ENCODE measurements around the gene MMP24OS. TPM values are rescaled to one million over a fixed set of nuclear protein-coding genes. Genes with fewer than 3 reads are reported as not detected.

Gene MMP24OS
- total and polyA plus RNA-seq, 2 of the 4 experiments (the other 2 are of a cell fraction), result 5.9 to 64.9 TPM

- BruUV-seq (replicated peaks), result no TSS peak
- Histone ChIP-seq H3K4ac (ENCODE audit: low read depth, low read length) (no peak overlapping the region), H4K20me1 (ENCODE audit: insufficient read depth, low read length) (no peaks in the 10 kb centered on the region), H3K27me3 (ENCODE audit: control insufficient read depth, insufficient read depth, low read length) (peaks cover 2% of the 10 kb centered on the region), H2BK20ac (ENCODE audit: low read depth, low read length) (no peak overlapping the region), H3K9me3 (ENCODE audit: control insufficient read depth, insufficient read depth, low read length) (no peaks in the 10 kb centered on the region), H2AK9ac (replicated peaks; ENCODE audit: low read depth, low read length, poor library complexity) (no peak overlapping the region), H3K18ac (ENCODE audit: low read depth, low read length) (no peak overlapping the region), H3K79me1 (ENCODE audit: low read depth in 1 of 2, low read length in 2 of 2) (no peaks in the 10 kb centered on the region), H2BK120ac (ENCODE audit: low read depth, low read length) (no peak overlapping the region), H4K91ac (ENCODE audit: insufficient read depth, low read depth, low read length) (no peak overlapping the region), H3K9ac (ENCODE audit: low read depth, low read length) (no peak overlapping the region), H3K4me2 (ENCODE audit: low read depth, low read length) (no peak overlapping the region), H4K5ac (ENCODE audit: low read depth, low read length) (no peak overlapping the region), H3K4me1 (ENCODE audit: control insufficient read depth, insufficient read depth, low read length) (peaks cover 1% of the 10 kb centered on the region; the same call in 1 of the 2 replicates), H2BK5ac (ENCODE audit: low read depth, low read length, poor library complexity, severe bottlenecking) (no peak overlapping the region), H3K14ac (replicated peaks; ENCODE audit: low read depth, low read length) (no peak overlapping the region), H2AFZ (replicated peaks; ENCODE audit: low read length, poor library complexity) (no peak overlapping the region), H3K23ac (ENCODE audit: low read depth, low read length) (no peak overlapping the region), H3K36me3 (ENCODE audit: control insufficient read depth, insufficient read depth, low read length) (no peaks in the 10 kb centered on the region), H3K4me3 (ENCODE audit: insufficient read depth, low read depth, low read length) (no peak overlapping the region), H3K27ac (ENCODE audit: insufficient read depth, low read length) (no peak overlapping the region), H2AK5ac (ENCODE audit: low read depth, low read length) (no peak overlapping the region), H3K9me1 (ENCODE audit: insufficient read depth, low read length) (no peaks in the 10 kb centered on the region; the same call in 1 of the 2 replicates), H4K8ac (ENCODE audit: low read depth in 2 of 2, low read length in 2 of 2) (no peak overlapping the region), H3K56ac (ENCODE audit: extremely low read depth, insufficient read depth, low read length) (no peak overlapping the region), H2BK15ac (ENCODE audit: low read depth, low read length) (no peak overlapping the region)
- 92% methylated on average over 2 of the region's 7 CpGs; no CpG with 5 or more reads in 1 of the 2 experiments for WGBS, 2 experiments (ENCODE audit: extremely low coverage in 2 of 2, insufficient read length in 1 of 2)
- CTCF ChIA-PET, result no interaction called here
- in situ Hi-C loops (cut with MboI; ENCODE audit: low sequenced_read_pairs) (no loop called here), dilution Hi-C loops (cut with HindIII; ENCODE audit: low sequenced_read_pairs, unreplicated experiment) (no loop called here), intact Hi-C loops (cut with micrococcal nuclease) (no loop called here)
- POLR2A ChIA-PET (ENCODE audit: unreplicated experiment), result no interaction called here
- ATAC-seq (ENCODE audit: low read depth) (no peak), DNase-seq (no peak)
- TF ChIP-seq, protein P1, sequence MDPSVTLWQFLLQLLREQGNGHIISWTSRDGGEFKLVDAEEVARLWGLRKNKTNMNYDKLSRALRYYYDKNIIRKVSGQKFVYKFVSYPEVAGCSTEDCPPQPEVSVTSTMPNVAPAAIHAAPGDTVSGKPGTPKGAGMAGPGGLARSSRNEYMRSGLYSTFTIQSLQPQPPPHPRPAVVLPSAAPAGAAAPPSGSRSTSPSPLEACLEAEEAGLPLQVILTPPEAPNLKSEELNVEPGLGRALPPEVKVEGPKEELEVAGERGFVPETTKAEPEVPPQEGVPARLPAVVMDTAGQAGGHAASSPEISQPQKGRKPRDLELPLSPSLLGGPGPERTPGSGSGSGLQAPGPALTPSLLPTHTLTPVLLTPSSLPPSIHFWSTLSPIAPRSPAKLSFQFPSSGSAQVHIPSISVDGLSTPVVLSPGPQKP (IDR thresholded peaks at IDR 0.05; ENCODE audit: borderline replicate concordance, low read depth, low read length), result no peak
- TF ChIP-seq, protein P2, sequence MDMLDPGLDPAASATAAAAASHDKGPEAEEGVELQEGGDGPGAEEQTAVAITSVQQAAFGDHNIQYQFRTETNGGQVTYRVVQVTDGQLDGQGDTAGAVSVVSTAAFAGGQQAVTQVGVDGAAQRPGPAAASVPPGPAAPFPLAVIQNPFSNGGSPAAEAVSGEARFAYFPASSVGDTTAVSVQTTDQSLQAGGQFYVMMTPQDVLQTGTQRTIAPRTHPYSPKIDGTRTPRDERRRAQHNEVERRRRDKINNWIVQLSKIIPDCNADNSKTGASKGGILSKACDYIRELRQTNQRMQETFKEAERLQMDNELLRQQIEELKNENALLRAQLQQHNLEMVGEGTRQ (IDR thresholded peaks at IDR 0.05; ENCODE audit: low read depth, low read length), result no peak
- no peak for TF ChIP-seq NFE2L2 (IDR thresholded peaks at IDR 0.05; ENCODE audit: low read depth, low read length)
- no peak for TF ChIP-seq MXI1 (IDR thresholded peaks at IDR 0.05; ENCODE audit: borderline replicate concordance, low read depth, low read length)
- TF ChIP-seq, protein P3, sequence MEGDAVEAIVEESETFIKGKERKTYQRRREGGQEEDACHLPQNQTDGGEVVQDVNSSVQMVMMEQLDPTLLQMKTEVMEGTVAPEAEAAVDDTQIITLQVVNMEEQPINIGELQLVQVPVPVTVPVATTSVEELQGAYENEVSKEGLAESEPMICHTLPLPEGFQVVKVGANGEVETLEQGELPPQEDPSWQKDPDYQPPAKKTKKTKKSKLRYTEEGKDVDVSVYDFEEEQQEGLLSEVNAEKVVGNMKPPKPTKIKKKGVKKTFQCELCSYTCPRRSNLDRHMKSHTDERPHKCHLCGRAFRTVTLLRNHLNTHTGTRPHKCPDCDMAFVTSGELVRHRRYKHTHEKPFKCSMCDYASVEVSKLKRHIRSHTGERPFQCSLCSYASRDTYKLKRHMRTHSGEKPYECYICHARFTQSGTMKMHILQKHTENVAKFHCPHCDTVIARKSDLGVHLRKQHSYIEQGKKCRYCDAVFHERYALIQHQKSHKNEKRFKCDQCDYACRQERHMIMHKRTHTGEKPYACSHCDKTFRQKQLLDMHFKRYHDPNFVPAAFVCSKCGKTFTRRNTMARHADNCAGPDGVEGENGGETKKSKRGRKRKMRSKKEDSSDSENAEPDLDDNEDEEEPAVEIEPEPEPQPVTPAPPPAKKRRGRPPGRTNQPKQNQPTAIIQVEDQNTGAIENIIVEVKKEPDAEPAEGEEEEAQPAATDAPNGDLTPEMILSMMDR (conservative IDR thresholded peaks at IDR 0.05; ENCODE audit: low read depth, low read length), result no peak
- no peak for TF ChIP-seq BHLHE40 (IDR thresholded peaks at IDR 0.05; ENCODE audit: low read depth, low read length)
- TF ChIP-seq SMC3 (IDR thresholded peaks at IDR 0.05; ENCODE audit: low read depth, low read length), result no peak
- TF ChIP-seq CEBPB (IDR thresholded peaks at IDR 0.05; ENCODE audit: low read depth, low read length), result no peak
- TF ChIP-seq POLR2A (IDR thresholded peaks at IDR 0.05; ENCODE audit: low read depth, low read length), result no peak
- TF ChIP-seq FOS (IDR thresholded peaks at IDR 0.05; ENCODE audit: low read depth, low read length), result no peak
- TF ChIP-seq RCOR1 (IDR thresholded peaks at IDR 0.05; ENCODE audit: insufficient replicate concordance, low read length), result no peak
- no peak for TF ChIP-seq RAD21 (IDR thresholded peaks at IDR 0.05; ENCODE audit: low read length)
- TF ChIP-seq RFX5 (IDR thresholded peaks at IDR 0.05; ENCODE audit: low read depth, low read length), result no peak
- no peak for TF ChIP-seq MAZ (IDR thresholded peaks at IDR 0.05; ENCODE audit: borderline replicate concordance, low read depth, low read length)
- no peak for TF ChIP-seq MAFK (IDR thresholded peaks at IDR 0.05; ENCODE audit: low read depth, low read length)
- no peak for TF ChIP-seq CHD1 (IDR thresholded peaks at IDR 0.05; ENCODE audit: low read depth, low read length)
These were observed 13.0 kb upstream of the MMP24OS start for GRCh38 chr20:35290887-35291417.
